IMR-90 (cell line): Measurements from ENCODE around the gene BRCA1. TPM values are rescaled to one million over a fixed set of nuclear protein-coding genes. Genes with fewer than 3 reads are reported as not detected.
A peak's percentile ranks its signal among the peaks of the same experiment; 100 is the strongest.

Source experiments
- POLR2A ChIP-seq: IDR thresholded peaks from 2 replicates; pipeline ENCODE4 v1.6.1; 2012; ENCODE audit warnings: mild to moderate bottlenecking, low read depth, low read length
- RAD21 ChIP-seq: IDR thresholded peaks from 2 replicates; pipeline ENCODE4 v1.6.1; 2012; ENCODE audit warnings: low read length, improper control_type of control experiment
- RFX5 ChIP-seq: IDR thresholded peaks from 2 replicates; pipeline ENCODE4 v1.8.0; 2012; ENCODE audit warnings: low read depth, mild to moderate bottlenecking, low read length, moderate library complexity
- polyA plus RNA-seq, 3 experiments: library from polyadenylated mRNA; depleted of rRNA; stranded (reverse); fragments of >200 nt; gene quantifications; 2 replicates each; pipeline ENCODE4 v1.2.3, GENCODE V29; 2012; ENCODE audit warnings: low replicate concordance in 1 of 3
- total RNA-seq: library from RNA; depleted of rRNA; stranded (reverse); fragments of >200 nt; gene quantifications from 2 replicates; pipeline ENCODE4 v1.2.3, GENCODE V29; 2012
- TF ChIP-seq, protein P1 (sequence below): fragments of 150-350 bp; IDR thresholded peaks from 2 replicates; pipeline ENCODE4 v1.6.1; 2017; ENCODE audit warnings: mild to moderate bottlenecking, antibody characterized with exemption, low read length, low read depth

The BRCA1 gene
- total and polyA plus RNA-seq, 2 of the 4 experiments (the other 2 are of a cell fraction) = 8.3 to 17.7 TPM

DNA sequence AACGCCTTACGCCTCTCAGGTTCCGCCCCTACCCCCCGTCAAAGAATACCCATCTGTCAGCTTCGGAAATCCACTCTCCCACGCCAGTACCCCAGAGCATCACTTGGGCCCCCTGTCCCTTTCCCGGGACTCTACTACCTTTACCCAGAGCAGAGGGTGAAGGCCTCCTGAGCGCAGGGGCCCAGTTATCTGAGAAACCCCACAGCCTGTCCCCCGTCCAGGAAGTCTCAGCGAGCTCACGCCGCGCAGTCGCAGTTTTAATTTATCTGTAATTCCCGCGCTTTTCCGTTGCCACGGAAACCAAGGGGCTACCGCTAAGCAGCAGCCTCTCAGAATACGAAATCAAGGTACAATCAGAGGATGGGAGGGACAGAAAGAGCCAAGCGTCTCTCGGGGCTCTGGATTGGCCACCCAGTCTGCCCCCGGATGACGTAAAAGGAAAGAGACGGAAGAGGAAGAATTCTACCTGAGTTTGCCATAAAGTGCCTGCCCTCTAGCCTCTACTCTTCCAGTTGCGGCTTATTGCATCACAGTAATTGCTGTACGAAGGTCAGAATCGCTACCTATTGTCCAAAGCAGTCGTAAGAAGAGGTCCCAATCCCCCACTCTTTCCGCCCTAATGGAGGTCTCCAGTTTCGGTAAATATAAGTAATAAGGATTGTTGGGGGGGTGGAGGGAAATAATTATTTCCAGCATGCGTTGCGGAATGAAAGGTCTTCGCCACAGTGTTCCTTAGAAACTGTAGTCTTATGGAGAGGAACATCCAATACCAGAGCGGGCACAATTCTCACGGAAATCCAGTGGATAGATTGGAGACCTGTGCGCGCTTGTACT is at the start of gene BRCA1 (continued):
- TF ChIP-seq, protein P1, sequence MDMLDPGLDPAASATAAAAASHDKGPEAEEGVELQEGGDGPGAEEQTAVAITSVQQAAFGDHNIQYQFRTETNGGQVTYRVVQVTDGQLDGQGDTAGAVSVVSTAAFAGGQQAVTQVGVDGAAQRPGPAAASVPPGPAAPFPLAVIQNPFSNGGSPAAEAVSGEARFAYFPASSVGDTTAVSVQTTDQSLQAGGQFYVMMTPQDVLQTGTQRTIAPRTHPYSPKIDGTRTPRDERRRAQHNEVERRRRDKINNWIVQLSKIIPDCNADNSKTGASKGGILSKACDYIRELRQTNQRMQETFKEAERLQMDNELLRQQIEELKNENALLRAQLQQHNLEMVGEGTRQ = no peak
- TF ChIP-seq RAD21 = no peak
- TF ChIP-seq RFX5 = no peak
- TF ChIP-seq POLR2A = peak; percentile 73
